ENCODE measurements around the gene OR10A7. TPM values are rescaled to one million over a fixed set of nuclear protein-coding genes. Genes with fewer than 3 reads are reported as not detected.

Gene OR10A7
- total RNA-seq, 2 experiments from 2014 or later = not detected

GRCh38 chr12:55172686-55173085 is 48.1 kb upstream of the OR10A7 start:
- Histone ChIP-seq H3K4me1 (ENCODE audit: insufficient read depth, low read length, poor library complexity, severe bottlenecking) (no peaks in the 10 kb centered on the region), H3K9me2 (ENCODE audit: insufficient read depth, low read length) (no peaks in the 10 kb centered on the region), H3K4me3 (ENCODE audit: low read depth, low read length, poor library complexity, severe bottlenecking) (no peak overlapping the region), H2AFZ (ENCODE audit: low read length) (no peak overlapping the region), H3K36me3 (ENCODE audit: insufficient read depth, low read length) (no peaks in the 10 kb centered on the region), H3K4me2 (ENCODE audit: low read length) (no peak overlapping the region), H3K27ac (ENCODE audit: low read depth, low read length, poor library complexity, severe bottlenecking) (no peak overlapping the region), H4K20me1 (ENCODE audit: insufficient read depth, low read length) (no peaks in the 10 kb centered on the region), H3K9me3 (ENCODE audit: low read length) (no peaks in the 10 kb centered on the region), H3K79me2 (ENCODE audit: insufficient read depth, low read depth, low read length) (no peaks in the 10 kb centered on the region)
- TF ChIP-seq CTCF (conservative IDR thresholded peaks at IDR 0.05; ENCODE audit: low read length) = no peak
- no peak for TF ChIP-seq EZH2phosphoT487 (IDR thresholded peaks at IDR 0.05; ENCODE audit: borderline replicate concordance, low read depth, low read length)
- no peak for DNase-seq (ENCODE audit: low spot score)
- POLR2A ChIA-PET = interaction anchor here (1.0 kb wide), 1 partner anchor 14 kb away, joined by 3 read pairs; no protein-coding TSS in a partner anchor
- CTCF ChIA-PET (ENCODE audit: unreplicated experiment) = no interaction called here
- intact Hi-C loops (cut with micrococcal nuclease; ENCODE audit: unreplicated experiment) = no loop called here
- BruUV-seq (replicated peaks) = no TSS peak

- intact Hi-C loops (cut with micrococcal nuclease; ENCODE audit: unreplicated experiment) = no loop called here
- no peaks in the 10 kb centered on the region for H3K36me3 ChIP-seq (ENCODE audit: insufficient read depth, low read length)
- no peak overlapping the region for H3K4me2 ChIP-seq (ENCODE audit: low read length)
- TF ChIP-seq CTCF (conservative IDR thresholded peaks at IDR 0.05; ENCODE audit: low read length) (no peak), EZH2phosphoT487 (IDR thresholded peaks at IDR 0.05; ENCODE audit: borderline replicate concordance, low read depth, low read length) (no peak)
- no peaks in the 10 kb centered on the region; the same call in 1 of the 2 replicates for H3K9me3 ChIP-seq (ENCODE audit: low read length)
- no peaks in the 10 kb centered on the region for H3K79me2 ChIP-seq (ENCODE audit: insufficient read depth, low read depth, low read length)
- no peak for DNase-seq (ENCODE audit: low spot score)
- CTCF ChIA-PET (ENCODE audit: unreplicated experiment) = no interaction called here
- BruUV-seq (replicated peaks) = no TSS peak
- no peak overlapping the region for H3K4me3 ChIP-seq (ENCODE audit: low read depth, low read length, poor library complexity, severe bottlenecking)
- H2AFZ ChIP-seq (ENCODE audit: low read length) = no peak overlapping the region
- no peaks in the 10 kb centered on the region for H3K9me2 ChIP-seq (ENCODE audit: insufficient read depth, low read length)
- POLR2A ChIA-PET = interaction anchor here (1.0 kb wide), 1 partner anchor 13 kb away, joined by 3 read pairs; no protein-coding TSS in a partner anchor
- no peaks in the 10 kb centered on the region for H4K20me1 ChIP-seq (ENCODE audit: insufficient read depth, low read length)
- H3K4me1 ChIP-seq (ENCODE audit: insufficient read depth, low read length, poor library complexity, severe bottlenecking) = no peaks in the 10 kb centered on the region
- no peak overlapping the region for H3K27ac ChIP-seq (ENCODE audit: low read depth, low read length, poor library complexity, severe bottlenecking)
These were observed 47.4 kb upstream of the OR10A7 start for GRCh38 chr12:55173456-55173855.

- Histone ChIP-seq H3K4me1 (ENCODE audit: insufficient read depth, low read length, poor library complexity, severe bottlenecking) (no peaks in the 10 kb centered on the region), H3K27ac (ENCODE audit: low read depth, low read length, poor library complexity, severe bottlenecking) (no peak overlapping the region), H2AFZ (ENCODE audit: low read length) (no peak overlapping the region), H3K36me3 (ENCODE audit: insufficient read depth, low read length) (no peaks in the 10 kb centered on the region), H3K4me2 (ENCODE audit: low read length) (no peak overlapping the region), H3K79me2 (ENCODE audit: insufficient read depth, low read depth, low read length) (no peaks in the 10 kb centered on the region), H3K9me2 (ENCODE audit: insufficient read depth, low read length) (no peaks in the 10 kb centered on the region), H4K20me1 (ENCODE audit: insufficient read depth, low read length) (no peaks in the 10 kb centered on the region), H3K4me3 (ENCODE audit: low read depth, low read length, poor library complexity, severe bottlenecking) (no peak overlapping the region), H3K9me3 (ENCODE audit: low read length) (no peaks in the 10 kb centered on the region)
- no peak for DNase-seq (ENCODE audit: low spot score)
- BruUV-seq (replicated peaks) = no TSS peak
- ChIA-PET POLR2A (no interaction called here), CTCF (ENCODE audit: unreplicated experiment) (no interaction called here)
- intact Hi-C loops (cut with micrococcal nuclease; ENCODE audit: unreplicated experiment) = no loop called here
- no peak for TF ChIP-seq EZH2phosphoT487 (IDR thresholded peaks at IDR 0.05; ENCODE audit: borderline replicate concordance, low read depth, low read length)
- no peak for TF ChIP-seq CTCF (conservative IDR thresholded peaks at IDR 0.05; ENCODE audit: low read length)
These were observed 32.3 kb upstream of the OR10A7 start for GRCh38 chr12:55188573-55188972.
